Ascending aorta (tissue), 2 donors: ENCODE data around the gene ARHGAP10. TPM values are rescaled to one million over a fixed set of nuclear protein-coding genes. Genes with fewer than 3 reads are reported as not detected.

ENCODE experiments used
- DNase-seq, 2 donors: peaks; one replicate each; pipeline ENCODE4 v3.0.0-alpha.2; 2019; ENCODE audit warnings: low spot score in 2 of 2
- H3K27ac ChIP-seq, 2 donors: fragments of 200-600 bp; sonication (generic); one replicate each; pipeline ENCODE4 v1.5.1; 2016 to 2017; ENCODE audit warnings: mild to moderate bottlenecking in 1 of 2
- H3K27me3 ChIP-seq: fragments of 200-600 bp; sonication (generic); one replicate; pipeline ENCODE4 v1.5.1; 2017
- H3K36me3 ChIP-seq, 2 donors: fragments of 200-600 bp; sonication (generic); one replicate each; pipeline ENCODE4 v1.5.1; 2016
- H3K4me1 ChIP-seq, 2 donors: fragments of 200-600 bp; sonication (generic); one replicate each; pipeline ENCODE4 v1.5.1; 2016 to 2017; ENCODE audit warnings: mild to moderate bottlenecking in 1 of 2
- H3K4me3 ChIP-seq, 2 donors: fragments of 200-600 bp; sonication (generic); one replicate each; pipeline ENCODE4 v1.5.1; 2016 to 2017; ENCODE audit warnings: mild to moderate bottlenecking in 1 of 2
- H3K9me3 ChIP-seq, 2 donors: fragments of 200-600 bp; sonication (generic); one replicate each; pipeline ENCODE4 v1.5.1; 2016
- intact Hi-C: fragments of 100-400 bp; cut with DNase I; formaldehyde crosslinking; loops from one replicate; pipeline ENCODE4 v1.15.1; 2023
- total RNA-seq: library from RNA; depleted of rRNA; stranded (reverse); fragments of >200 nt; gene quantifications from one replicate; pipeline ENCODE4 v1.1.0, GENCODE V29; 2016
- TF ChIP-seq, protein P1 (sequence below), 3 experiments: fragments of 200-600 bp in 2 of 3; fragments of 450-650 bp in 1 of 3; sonication (generic) in 2 of 3; IDR thresholded peaks; one replicate each; pipeline ENCODE4 v1.5.1; 2016 to 2019; ENCODE audit warnings: antibody characterized with exemption in 3 of 3, mild to moderate bottlenecking in 1 of 3, moderate library complexity in 1 of 3

ARHGAP10 gene
- total RNA-seq, 1 donor from 2014 or later: 77.3 TPM

DNA sequence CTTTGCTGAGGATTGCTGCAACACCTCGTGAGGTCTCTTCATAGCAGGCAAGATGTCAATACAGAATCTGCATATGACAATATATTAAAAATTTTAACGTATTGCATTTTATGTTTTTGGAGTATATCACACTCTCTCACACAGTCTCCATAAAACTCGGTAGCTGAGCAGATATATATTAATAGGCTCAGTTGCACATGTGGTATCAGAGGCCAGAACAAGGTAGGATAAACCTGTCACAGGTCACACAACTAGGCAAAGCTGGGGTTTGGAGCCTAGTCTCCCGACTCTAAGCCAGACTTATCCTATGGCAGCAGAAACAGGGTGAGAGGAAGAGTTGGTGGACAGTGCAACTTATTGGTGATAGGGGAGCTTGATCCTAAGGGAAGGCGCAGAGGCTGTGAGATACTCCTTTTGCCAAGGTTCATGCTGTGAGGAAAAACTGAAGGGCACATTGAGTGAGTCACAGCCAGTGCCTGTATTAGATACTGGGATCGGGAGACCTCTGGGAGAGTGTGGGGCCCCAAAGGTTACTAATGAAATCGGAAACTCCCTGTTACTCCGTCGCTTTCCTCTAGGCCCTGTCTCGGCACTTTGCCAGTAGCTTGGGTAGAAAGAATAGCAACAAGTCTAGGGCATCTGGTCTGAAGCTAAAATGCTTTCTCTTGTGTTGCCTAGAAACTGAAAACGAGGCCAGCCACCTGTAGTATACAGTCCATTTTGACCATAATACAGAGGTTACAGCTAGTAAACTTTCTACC lies 195.7 kb downstream of the ARHGAP10 start:
- Histone ChIP-seq H3K4me3 (no peak overlapping the region), H3K9me3 (no peaks in the 10 kb centered on the region), H3K4me1 (peaks cover 0 to 7% of the 10 kb centered on the region in 2 donors), H3K27me3 (no peaks in the 10 kb centered on the region), H3K36me3 (peaks cover 11 to 24% of the 10 kb centered on the region in 2 donors), H3K27ac (peak overlapping the region in 1 of 2 donors; percentile 10)
- TF ChIP-seq, protein P1, sequence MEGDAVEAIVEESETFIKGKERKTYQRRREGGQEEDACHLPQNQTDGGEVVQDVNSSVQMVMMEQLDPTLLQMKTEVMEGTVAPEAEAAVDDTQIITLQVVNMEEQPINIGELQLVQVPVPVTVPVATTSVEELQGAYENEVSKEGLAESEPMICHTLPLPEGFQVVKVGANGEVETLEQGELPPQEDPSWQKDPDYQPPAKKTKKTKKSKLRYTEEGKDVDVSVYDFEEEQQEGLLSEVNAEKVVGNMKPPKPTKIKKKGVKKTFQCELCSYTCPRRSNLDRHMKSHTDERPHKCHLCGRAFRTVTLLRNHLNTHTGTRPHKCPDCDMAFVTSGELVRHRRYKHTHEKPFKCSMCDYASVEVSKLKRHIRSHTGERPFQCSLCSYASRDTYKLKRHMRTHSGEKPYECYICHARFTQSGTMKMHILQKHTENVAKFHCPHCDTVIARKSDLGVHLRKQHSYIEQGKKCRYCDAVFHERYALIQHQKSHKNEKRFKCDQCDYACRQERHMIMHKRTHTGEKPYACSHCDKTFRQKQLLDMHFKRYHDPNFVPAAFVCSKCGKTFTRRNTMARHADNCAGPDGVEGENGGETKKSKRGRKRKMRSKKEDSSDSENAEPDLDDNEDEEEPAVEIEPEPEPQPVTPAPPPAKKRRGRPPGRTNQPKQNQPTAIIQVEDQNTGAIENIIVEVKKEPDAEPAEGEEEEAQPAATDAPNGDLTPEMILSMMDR (IDR thresholded peaks at IDR 0.05): no peak
- intact Hi-C loops: no loop called here
- no peak for DNase-seq

DNA sequence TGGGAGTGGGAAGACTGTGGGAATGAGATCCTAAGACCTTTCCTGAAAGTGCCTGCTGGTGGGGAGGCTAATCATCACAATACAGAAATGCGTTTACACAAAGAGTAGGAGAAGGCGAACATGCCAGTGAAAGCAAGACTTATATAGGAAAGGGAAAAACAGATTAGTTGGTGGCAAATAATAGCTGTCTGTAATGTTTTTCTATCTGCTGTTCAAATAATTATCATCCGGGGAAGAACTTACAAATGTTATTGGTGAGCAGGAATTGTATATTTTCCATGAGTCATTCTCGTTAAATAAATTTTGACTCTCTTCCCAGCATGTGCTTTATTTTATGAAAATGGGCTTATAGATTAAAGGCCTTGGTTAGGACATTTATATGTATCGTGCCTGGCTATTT lies 196.5 kb downstream of the ARHGAP10 start:
- intact Hi-C loops: no loop called here
- Histone ChIP-seq H3K9me3 (no peaks in the 10 kb centered on the region), H3K4me1 (peaks cover 0 to 7% of the 10 kb centered on the region in 2 donors), H3K4me3 (no peak overlapping the region), H3K27ac (peak overlapping the region in 1 of 2 donors; percentile 10), H3K27me3 (no peaks in the 10 kb centered on the region), H3K36me3 (peaks cover 15 to 30% of the 10 kb centered on the region in 2 donors)
- DNase-seq: no peak
- TF ChIP-seq, protein P1 (IDR thresholded peaks at IDR 0.05): no peak

DNA sequence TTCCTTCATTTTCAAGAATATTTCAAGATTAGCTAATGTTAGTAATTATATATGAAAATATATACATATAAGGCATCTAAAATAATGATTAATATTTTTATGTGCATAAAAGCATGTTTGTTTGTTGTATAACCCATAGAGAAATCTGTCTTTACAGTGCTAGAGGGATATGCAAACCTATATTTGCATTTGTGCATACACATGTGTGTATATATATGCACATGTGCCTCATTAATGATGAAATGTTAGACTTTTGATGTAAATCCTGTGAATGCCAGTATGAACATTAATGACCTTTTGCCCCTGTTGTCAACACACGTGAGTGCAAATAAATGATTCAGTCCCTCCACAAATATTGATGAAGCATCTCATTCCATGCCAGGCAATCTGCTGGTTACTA lies 197.9 kb downstream of the ARHGAP10 start:
- TF ChIP-seq, protein P1 (IDR thresholded peaks at IDR 0.05): no peak
- no peak for DNase-seq
- Histone ChIP-seq H3K9me3 (no peaks in the 10 kb centered on the region), H3K36me3 (peaks cover 15 to 35% of the 10 kb centered on the region in 2 donors), H3K27ac (no peak overlapping the region), H3K27me3 (no peaks in the 10 kb centered on the region), H3K4me3 (no peak overlapping the region), H3K4me1 (peaks cover 0 to 7% of the 10 kb centered on the region in 2 donors)
- intact Hi-C loops: no loop called here

DNA sequence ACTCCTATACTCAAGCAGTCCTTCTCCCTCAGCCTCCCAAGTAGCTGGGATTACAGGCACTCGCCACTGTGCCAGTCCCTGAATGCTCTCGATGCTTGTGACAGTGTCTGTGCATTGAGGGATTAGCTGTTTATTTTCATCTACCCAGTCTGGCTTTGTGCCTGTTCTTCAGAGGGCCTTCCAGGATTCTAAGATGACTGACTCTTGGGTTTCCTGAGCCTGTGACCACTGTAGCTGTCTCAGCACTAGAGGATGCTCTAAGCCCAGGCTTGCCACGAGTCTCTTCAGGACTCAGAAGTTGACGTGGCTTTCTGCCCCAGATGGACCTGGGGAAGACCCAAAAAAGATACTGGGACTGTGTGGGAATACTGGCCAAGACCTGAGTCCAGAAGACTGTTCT lies 201.4 kb downstream of the ARHGAP10 start:
- TF ChIP-seq, protein P1 (IDR thresholded peaks at IDR 0.05): no peak
- Histone ChIP-seq H3K4me3 (no peak overlapping the region), H3K27ac (no peak overlapping the region), H3K4me1 (no peaks in the 10 kb centered on the region), H3K36me3 (peaks cover 9 to 35% of the 10 kb centered on the region in 2 donors), H3K27me3 (no peaks in the 10 kb centered on the region), H3K9me3 (no peaks in the 10 kb centered on the region)
- intact Hi-C loops: no loop called here
- DNase-seq: no peak

DNA sequence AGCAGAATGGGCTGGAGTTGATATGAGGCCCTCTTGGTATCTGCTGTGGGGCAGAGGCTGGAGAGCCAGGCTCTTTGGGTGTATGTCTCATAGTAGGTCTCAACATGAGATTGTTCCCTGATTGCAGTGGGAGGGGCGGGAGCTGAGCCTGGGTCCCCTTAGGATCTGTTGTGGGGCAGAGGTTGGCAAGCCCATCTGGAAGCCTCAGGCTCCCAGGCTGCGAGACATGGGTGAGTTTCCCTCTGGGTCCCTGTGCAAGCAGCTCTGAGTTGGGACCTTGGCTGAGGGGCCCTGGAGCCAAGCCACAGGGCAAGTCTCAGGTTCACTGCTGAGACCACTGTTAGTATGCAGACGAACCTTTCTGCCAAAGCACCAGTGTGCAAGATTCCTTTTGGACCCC lies 201.9 kb downstream of the ARHGAP10 start:
- no peaks in the 10 kb centered on the region for H3K27me3 ChIP-seq
- TF ChIP-seq, protein P1 (IDR thresholded peaks at IDR 0.05): no peak
- no peaks in the 10 kb centered on the region for H3K4me1 ChIP-seq
- DNase-seq: no peak
- H3K36me3 ChIP-seq: peaks cover 9 to 36% of the 10 kb centered on the region in 2 donors
- intact Hi-C loops: no loop called here
- H3K9me3 ChIP-seq: no peaks in the 10 kb centered on the region
- H3K27ac ChIP-seq: no peak overlapping the region
- H3K4me3 ChIP-seq: no peak overlapping the region
